Progenitor cell of endocrine pancreas (in vitro differentiated cells): Measurements from ENCODE around the gene ZNF804A. TPM values are rescaled to one million over a fixed set of nuclear protein-coding genes. Genes with fewer than 3 reads are reported as not detected.

ENCODE experiments used
- DNase-seq: peaks from one replicate; pipeline ENCODE4 v3.0.0; 2021; ENCODE audit warnings: low spot score; ENCODE audit not compliant: unreplicated experiment
- H3K27ac Mint-ChIP-seq: 2 replicates; pipeline ENCODE4 v1.8.0; 2021; ENCODE audit warnings: mild to moderate bottlenecking, moderate library complexity, mixed read lengths
- H3K27me3 Mint-ChIP-seq: 2 replicates; pipeline ENCODE4 v1.8.0; 2021; ENCODE audit warnings: mixed read lengths
- H3K36me3 Mint-ChIP-seq: 2 replicates; pipeline ENCODE4 v1.8.0; 2022; ENCODE audit warnings: mixed read lengths; ENCODE audit not compliant: insufficient read depth
- H3K4me1 Mint-ChIP-seq: 2 replicates; pipeline ENCODE4 v1.8.0; 2021; ENCODE audit warnings: low read depth, mixed read lengths
- H3K4me3 Mint-ChIP-seq: 2 replicates; pipeline ENCODE4 v1.8.0; 2021; ENCODE audit warnings: low read depth, mild to moderate bottlenecking, moderate library complexity, mixed read lengths
- H3K9me3 Mint-ChIP-seq: 2 replicates; pipeline ENCODE4 v1.8.0; 2021; ENCODE audit warnings: low read depth, mixed read lengths
- CTCF ChIP-seq: fragments of 200-600 bp; sonication (generic); IDR thresholded peaks from one replicate; pipeline ENCODE4 v1.5.0; 2021; ENCODE audit warnings: antibody characterized with exemption, mild to moderate bottlenecking; ENCODE audit not compliant: unreplicated experiment
- total RNA-seq: library from RNA; stranded (reverse); gene quantifications from 2 replicates; pipeline ENCODE4 v1.2.1, GENCODE V29; 2021

The ZNF804A gene
- total RNA-seq, 1 donor from 2014 or later: not detected

- H3K27me3 Mint-ChIP-seq: no peaks in the 10 kb centered on the region
- no peak for TF ChIP-seq CTCF
- H3K27ac Mint-ChIP-seq: no peak overlapping the region
- H3K4me3 Mint-ChIP-seq: no peak overlapping the region
- no peak for DNase-seq
- no peaks in the 10 kb centered on the region for H3K4me1 Mint-ChIP-seq
- no peaks in the 10 kb centered on the region for H3K36me3 Mint-ChIP-seq
- H3K9me3 Mint-ChIP-seq: no peaks in the 10 kb centered on the region
These were observed 82.5 kb downstream of the ZNF804A start for GRCh38 chr2:184680825-184681224.

GRCh38 chr2:184681642-184682321, 83.5 kb downstream of the ZNF804A start:
- H3K27me3 Mint-ChIP-seq: no peaks in the 10 kb centered on the region
- H3K27ac Mint-ChIP-seq: no peak overlapping the region

GRCh38 chr2:184683911-184684310, 85.6 kb downstream of the ZNF804A start:
- Mint-ChIP-seq H3K36me3 (no peaks in the 10 kb centered on the region), H3K27ac (no peak overlapping the region), H3K27me3 (no peaks in the 10 kb centered on the region), H3K4me3 (no peak overlapping the region), H3K4me1 (no peaks in the 10 kb centered on the region), H3K9me3 (no peaks in the 10 kb centered on the region)
- no peak for TF ChIP-seq CTCF
- DNase-seq: no peak

More at GRCh38 chr2:184681642-184682321, 83.5 kb downstream of the ZNF804A start:
- no peak for DNase-seq
- Mint-ChIP-seq H3K4me3 (no peak overlapping the region), H3K4me1 (no peaks in the 10 kb centered on the region), H3K9me3 (no peaks in the 10 kb centered on the region), H3K36me3 (no peaks in the 10 kb centered on the region)
- no peak for TF ChIP-seq CTCF

GRCh38 chr2:184685999-184686841, 87.9 kb downstream of the ZNF804A start:
- no peak for DNase-seq
- no peaks in the 10 kb centered on the region for H3K4me1 Mint-ChIP-seq
- H3K27ac Mint-ChIP-seq: no peak overlapping the region
- H3K27me3 Mint-ChIP-seq: no peaks in the 10 kb centered on the region
- no peaks in the 10 kb centered on the region for H3K9me3 Mint-ChIP-seq
- no peak overlapping the region for H3K4me3 Mint-ChIP-seq
- TF ChIP-seq CTCF: no peak
- no peaks in the 10 kb centered on the region for H3K36me3 Mint-ChIP-seq

- no peaks in the 10 kb centered on the region for H3K36me3 Mint-ChIP-seq
- H3K4me1 Mint-ChIP-seq: no peaks in the 10 kb centered on the region
- no peak overlapping the region for H3K4me3 Mint-ChIP-seq
- H3K9me3 Mint-ChIP-seq: no peaks in the 10 kb centered on the region
- H3K27me3 Mint-ChIP-seq: no peaks in the 10 kb centered on the region
- DNase-seq: no peak
- no peak for TF ChIP-seq CTCF
- no peak overlapping the region for H3K27ac Mint-ChIP-seq
These were observed 91.3 kb downstream of the ZNF804A start for GRCh38 chr2:184689638-184690037.
